Bone marrow (tissue), 2 donors: Measurements from ENCODE around the gene PMM1.
"Not testable (repeated sequence)": the region's sequence is repeated elsewhere in the genome, so short reads cannot be mapped to it uniquely, and the experiment has no call there.

ENCODE experiments used
- DNase-seq, 2 donors: peaks; one replicate each; lab custom pipeline; 2025; lab: John Stamatoyannopoulos, UW

PMM1 gene

DNA sequence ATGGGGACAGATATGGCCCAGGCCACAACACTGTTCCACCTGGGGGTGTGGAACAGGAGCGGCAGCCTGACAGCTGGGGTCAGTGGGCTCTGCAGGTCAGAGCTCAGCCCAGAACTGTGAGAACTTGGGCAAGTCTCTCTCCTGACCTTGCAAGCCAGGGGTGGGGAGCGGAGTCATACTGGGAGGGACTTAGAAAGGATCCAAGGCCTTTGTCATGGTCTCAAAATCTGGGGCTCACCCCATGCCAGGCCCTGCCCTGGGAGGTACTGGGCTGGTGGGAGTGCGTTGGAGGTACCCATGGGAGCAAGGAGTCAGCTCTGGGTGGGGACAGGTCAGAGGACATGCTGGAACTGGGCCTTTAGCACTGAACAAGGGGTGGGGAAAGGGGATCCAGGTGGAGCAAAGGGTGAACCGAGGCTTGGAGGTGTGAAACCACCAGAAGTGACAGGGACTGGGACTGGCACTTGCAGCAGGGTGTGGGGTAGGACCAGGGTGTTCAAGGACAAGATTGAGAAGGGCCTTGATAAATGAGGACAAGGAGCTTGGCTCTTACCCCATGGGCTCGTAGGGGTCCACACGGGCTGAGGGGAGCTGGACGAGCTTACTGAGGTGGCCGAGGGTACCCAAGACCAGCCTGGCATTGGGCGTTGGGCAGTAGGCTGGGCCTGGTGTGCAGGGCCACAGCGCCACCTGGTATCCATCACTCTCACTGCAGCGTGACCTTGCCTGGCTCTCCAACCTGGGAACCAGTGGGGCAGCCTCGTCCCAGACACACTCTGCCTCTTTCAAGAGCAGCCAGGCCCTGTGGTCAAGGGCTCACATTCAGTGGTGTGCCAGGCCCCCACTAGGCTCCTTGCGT lies 7.4 kb upstream of the PMM1 start:
- DNase-seq = peak in 1 of 2 donors; percentile 17

DNA sequence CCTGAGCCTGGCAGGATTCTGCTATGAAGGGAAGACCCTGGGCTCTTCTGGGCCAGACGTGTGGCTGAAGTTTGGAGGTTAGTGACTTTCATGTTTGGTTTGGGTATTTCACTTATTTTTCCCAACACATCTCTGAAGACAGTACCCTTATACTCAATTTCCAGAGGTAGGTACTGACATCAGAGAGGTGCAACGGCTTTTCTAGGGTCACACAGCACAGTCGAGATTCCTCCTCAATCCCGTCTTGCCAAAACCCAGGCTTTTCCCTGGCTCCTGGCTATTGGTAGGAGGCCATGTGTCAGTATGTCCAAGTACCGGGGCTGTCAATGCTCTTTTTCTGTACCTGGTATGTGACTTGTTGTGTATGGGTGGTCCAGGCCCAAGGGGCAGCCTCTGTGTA lies 6.1 kb upstream of the PMM1 start:
- DNase-seq = no peak

DNA sequence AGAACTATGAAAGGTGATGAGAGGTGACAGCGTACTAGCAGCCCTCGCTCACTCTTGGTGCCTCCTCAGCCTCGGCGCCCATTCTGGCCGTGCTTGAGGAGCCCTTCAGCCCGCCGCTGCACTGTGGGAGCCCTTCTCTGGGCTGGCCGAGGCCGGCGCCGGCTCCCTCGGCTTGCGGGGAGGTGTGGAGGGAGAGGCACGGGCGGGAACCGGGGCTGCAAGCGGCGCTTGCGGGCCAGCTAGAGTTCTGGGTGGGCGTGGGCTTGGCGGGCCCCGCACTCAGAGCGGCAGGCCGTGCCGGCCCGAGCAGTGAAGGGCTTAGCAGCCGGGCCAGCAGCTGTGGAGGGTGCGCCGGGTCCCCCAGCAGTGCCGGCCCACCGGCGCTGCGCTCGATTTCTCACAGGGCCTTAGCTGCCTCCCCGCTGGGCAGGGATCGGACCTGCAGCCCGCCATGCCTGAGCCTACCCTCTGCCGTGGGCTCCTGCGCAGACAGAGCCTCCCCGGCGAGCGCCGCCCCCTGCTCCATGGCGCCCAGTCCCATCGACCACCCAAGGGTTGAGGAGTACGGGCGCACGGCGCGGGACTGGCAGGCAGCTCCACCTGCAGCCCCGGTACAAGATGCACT lies 3.8 kb upstream of the PMM1 start:
- DNase-seq = not testable (repeated sequence)

- no peak for DNase-seq
Measured at GRCh38 chr22:41587347-41587723, 2.3 kb downstream of the PMM1 start.

GRCh38 chr22:41585898-41586297 lies 3.7 kb downstream of the PMM1 start:
- DNase-seq = no peak

DNA sequence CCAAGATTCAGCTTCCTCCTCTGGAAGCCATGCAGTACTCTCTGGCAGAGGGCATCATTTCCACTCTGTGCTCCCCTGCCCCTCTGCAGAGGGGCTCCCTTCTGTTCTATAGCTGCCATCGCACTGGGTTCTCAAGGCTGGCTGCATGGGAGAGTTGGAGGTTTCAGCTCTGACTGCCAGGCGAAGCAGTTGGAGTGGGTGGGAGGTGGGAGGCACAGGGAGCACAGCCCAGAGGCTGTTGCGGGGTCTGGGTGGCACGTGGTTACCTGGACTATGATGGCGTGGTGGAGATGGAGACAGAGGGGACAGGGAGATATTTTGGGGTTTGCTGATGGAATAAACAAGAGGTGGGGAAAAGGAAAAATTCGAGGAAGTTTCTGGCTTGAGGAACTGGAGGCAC lies 4.8 kb downstream of the PMM1 start:
- no peak for DNase-seq

- no peak for DNase-seq
Measured at GRCh38 chr22:41582694-41583093, 6.9 kb downstream of the PMM1 start.

DNA sequence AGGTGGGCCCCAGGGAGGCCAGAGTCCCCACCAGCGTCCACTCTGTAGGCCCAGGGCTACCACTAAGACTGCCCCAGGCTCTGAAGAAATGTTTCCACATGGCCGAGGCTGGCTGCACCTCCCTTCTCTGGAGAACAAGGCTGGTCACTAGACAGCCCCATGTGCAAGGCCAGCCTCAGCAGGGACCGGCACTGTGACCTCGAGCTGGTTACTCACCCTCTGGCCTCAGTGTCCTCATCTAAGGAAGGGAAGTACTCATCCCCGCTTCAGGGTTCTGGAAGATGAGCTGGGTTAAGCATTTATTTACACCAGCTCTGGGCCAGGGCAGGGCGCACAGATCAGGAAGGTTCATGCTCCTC lies 9.7 kb downstream of the PMM1 start:
- DNase-seq = no peak

- DNase-seq = no peak
Measured at GRCh38 chr22:41579297-41579996, 10.2 kb downstream of the PMM1 start.

DNA sequence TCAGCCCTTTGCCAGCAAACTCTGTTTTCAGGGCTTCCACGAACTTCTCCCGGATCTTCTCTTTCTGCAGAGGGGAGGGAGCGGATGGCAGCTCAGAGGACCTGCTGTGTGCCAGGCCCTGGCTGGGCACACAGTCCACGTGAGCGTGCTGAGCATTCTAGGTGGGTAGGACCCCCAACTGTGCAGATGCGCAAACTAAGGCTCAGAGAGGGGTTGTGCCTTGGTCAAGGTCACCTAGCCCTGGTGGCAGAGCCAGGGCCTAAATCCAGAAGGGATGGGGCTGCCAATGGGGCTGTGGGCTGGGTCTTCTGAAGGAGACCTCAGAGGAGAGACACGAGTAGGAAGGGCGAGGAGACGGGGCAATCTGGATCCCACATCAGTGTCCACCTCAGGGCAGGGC lies 10.8 kb downstream of the PMM1 start:
- no peak for DNase-seq

DNA sequence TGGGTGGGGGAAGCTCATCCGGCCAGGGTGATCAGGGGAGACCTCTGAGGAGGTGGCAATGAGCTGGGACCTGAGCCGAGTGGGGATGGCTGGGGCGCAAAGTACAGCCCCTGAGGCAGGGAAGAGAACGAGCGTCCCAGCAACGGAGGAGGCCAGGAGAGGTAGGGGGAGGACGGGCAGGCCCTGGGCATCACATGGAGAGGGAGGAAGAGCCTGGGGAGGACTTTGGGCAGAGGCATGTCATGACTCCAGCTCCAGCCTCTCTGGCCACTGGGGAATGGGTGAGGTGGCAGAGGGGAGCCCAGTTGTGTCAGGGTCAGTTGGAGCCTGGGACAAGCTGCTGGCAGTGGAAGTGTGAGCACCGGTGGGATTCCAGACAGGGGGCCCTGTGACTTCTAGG lies 11.5 kb downstream of the PMM1 start:
- no peak for DNase-seq

GRCh38 chr22:41576877-41577276 lies 12.8 kb downstream of the PMM1 start:
- DNase-seq = peak in 1 of 2 donors; percentile 32

GRCh38 chr22:41575533-41575932 lies 14.1 kb downstream of the PMM1 start:
- no peak for DNase-seq

DNA sequence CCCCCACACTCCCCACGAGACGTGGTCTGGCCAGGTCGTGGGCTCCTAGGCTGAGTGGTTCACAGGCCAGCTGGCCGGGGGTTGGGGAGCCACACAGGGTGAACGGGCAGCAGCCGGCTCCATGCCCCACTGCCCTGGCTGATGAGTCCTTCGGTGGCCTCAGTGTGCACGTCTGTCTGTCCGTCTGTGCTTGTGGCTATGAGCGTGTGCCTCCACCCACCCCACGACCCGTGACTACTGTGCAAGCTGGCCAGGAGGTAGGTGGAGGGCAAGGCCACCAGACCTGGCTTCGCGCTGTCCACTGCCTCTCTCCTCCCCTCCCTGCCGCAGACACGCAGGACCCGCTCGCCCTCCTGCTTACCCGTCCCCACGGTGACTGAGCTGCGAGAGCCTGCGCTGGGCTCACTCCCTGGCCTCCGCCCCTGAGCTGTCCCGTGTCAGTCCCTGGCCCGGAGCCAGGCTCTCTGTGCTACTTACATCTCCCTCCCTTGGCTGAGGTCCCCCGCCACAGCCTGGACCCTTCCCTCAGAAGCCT lies 14.7 kb downstream of the PMM1 start:
- no peak for DNase-seq

- DNase-seq = no peak
Measured at GRCh38 chr22:41573677-41574076, 16.0 kb downstream of the PMM1 start.

DNA sequence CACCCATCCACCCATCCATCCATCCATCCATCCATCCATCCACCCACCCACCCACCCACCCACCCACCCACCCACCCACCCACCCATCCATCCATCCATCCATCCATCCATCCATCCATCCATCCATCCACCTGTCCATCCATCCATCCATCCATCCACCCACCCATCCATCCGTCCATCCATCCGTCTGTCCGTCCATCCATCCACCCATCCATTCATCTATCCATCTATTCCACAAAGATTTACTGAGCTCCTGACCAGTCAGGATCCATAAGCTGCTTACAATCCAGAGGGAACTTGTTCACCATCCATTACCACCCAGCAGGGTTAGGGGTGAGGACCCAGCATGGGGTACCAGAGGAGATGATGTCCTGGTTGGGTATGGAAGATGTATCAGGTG lies 17.3 kb downstream of the PMM1 start:
- not testable (repeated sequence) for DNase-seq

- DNase-seq = no peak
Measured at GRCh38 chr22:41571786-41572185, 17.9 kb downstream of the PMM1 start.

GRCh38 chr22:41570221-41570620 lies 19.4 kb downstream of the PMM1 start:
- DNase-seq = no peak

DNA sequence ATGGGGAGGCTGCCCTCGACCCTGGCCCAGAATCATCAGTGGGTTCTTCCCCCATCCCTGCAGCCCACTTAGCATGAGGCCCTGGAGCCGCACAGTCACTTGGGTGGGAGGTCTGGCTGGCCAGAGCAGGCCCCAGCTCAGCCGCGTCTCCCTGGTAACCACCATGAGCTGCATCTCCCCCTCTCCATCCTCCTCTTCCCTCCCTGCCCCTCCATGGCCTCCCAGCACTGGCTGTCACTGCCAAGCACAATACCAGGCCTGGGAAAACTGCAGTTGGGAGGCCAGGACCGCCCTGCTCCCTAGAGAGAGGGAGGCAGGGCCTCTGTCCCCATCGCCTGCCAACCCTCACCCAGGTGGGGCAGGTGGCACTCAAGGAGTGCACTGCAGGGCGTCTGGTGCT lies 20.8 kb downstream of the PMM1 start:
- DNase-seq = no peak

DNA sequence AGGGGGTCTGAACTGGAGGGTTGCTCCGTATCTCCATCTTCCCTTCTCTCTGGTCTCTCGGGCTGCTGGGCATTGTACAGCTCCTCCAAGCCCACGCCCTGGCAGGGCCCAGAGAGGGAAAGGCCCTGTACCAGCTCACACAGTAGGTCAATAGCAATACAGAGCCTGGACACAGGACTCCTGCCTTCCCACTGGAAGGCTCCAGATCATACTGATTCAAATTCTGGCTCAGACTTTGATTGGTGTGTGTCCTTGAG lies 22.2 kb downstream of the PMM1 start:
- DNase-seq = no peak

GRCh38 chr22:41565403-41566054 lies 24.1 kb downstream of the PMM1 start:
- peak in 1 of 2 donors; percentile 49 for DNase-seq

GRCh38 chr22:41564563-41564962 lies 25.1 kb downstream of the PMM1 start:
- DNase-seq = no peak
